ENCODE measurements around the gene ATP2A3. TPM values are rescaled to one million over a fixed set of nuclear protein-coding genes. Genes with fewer than 3 reads are reported as not detected.

ATP2A3 gene
- polyA plus RNA-seq, 3 donors: 6.9 to 46.5 (median 9.5) TPM

DNA sequence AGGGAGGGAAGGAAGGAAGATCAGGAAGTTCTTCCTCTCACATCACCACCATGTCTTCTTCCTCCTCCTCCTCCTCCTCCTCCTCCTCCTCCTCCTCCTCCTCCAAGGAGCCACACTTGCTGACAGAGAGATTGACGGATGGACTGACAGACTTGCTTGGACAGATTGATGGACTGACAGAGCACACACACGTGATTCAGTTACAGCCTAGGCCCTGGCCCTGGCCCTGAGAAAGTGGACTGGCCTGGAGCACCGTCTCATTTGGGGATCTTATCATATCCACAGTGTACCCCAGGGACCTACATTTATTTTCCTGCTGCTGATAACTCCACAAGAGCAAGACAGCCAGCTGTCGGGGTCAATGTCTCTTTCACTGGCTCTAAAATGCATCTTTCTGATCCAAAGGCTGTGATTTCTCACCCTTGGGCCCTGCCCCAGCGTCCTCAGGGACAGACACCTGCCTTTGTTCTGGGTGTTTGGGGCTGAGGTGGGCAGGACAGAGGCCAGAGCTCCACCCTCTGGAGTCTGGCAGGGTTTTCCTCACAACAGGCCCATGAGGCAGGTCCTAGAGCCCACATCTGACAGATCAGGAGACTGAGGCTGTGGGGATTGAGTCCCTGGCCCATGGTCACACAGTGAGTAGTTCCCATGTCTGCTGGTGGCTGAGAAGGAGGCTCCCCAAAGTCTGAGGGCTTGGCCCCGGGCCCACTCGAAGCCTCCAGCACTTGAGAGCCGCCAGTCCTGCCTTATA, 45.7 kb downstream of the ATP2A3 start:
- no peak overlapping the region for H3K4me3 Mint-ChIP-seq

DNA sequence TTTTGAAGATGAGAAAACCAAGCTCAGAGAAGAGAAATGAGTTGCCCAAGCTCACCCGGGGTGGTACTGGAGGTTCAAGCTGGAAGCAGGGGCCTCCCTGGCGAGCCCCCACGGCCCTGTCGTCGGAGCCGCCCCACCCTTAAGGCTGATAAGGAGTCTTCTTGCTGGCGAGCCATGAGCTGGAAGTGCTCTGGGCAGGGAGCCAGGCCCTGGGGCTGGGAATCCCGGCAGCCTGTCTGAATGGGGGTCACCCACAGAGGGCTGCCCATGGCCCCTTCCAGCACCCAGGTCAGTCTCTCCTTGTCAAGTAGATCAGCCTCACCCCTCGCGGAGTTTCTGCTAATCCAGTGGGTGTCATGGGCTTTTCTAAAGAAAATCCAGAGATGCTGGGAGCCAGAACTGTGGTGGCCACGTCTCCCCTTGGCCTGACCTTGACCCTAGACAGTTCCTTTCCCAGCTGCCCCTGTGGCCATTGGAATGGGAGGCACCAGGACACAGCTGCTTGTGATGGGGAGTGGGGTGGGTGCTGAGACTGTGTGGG, 46.8 kb downstream of the ATP2A3 start:
- peak overlapping the region; percentile 94 to 99 (median 98) for H3K27ac Mint-ChIP-seq
- Histone ChIP-seq H3K36me3 (replicated peaks in 1 of 2; ENCODE audit: control insufficient read depth in 1 of 2, insufficient read depth in 2 of 2, low read length in 2 of 2) (peaks cover 0 to 4% of the 10 kb centered on the region in 2 donors), H3K79me2 (ENCODE audit: insufficient read depth, low read length) (peaks cover 47% of the 10 kb centered on the region), H2AFZ (ENCODE audit: insufficient read depth, low read depth, low read length, poor library complexity, severe bottlenecking) (peak overlapping the region; percentile 73), H3K9me3 (replicated peaks in 1 of 2; ENCODE audit: control insufficient read depth in 1 of 2, insufficient read depth in 1 of 2, low read length in 2 of 2) (no peaks in the 10 kb centered on the region), H3K27me3 (ENCODE audit: control insufficient read depth in 2 of 2, insufficient read depth in 2 of 2, low read length in 2 of 2) (no peaks in the 10 kb centered on the region), H3K4me1 (ENCODE audit: control insufficient read depth in 1 of 2, insufficient read depth in 2 of 2, low read length in 2 of 2) (peaks cover 58 to 62% of the 10 kb centered on the region in 2 donors), H4K20me1 (ENCODE audit: insufficient read depth, low read length) (peaks cover 33% of the 10 kb centered on the region), H3K9ac (ENCODE audit: insufficient read depth, low read length, poor library complexity, severe bottlenecking) (peak overlapping the region; percentile 91), H3K27ac (ENCODE audit: low read depth in 1 of 2, low read length in 2 of 2) (peak overlapping the region; percentile 80 to 96), H3K4me3 (replicated peaks in 1 of 3; ENCODE audit: low read depth in 2 of 3, low read length in 3 of 3) (peak overlapping the region in 1 of 3 experiments; percentile 92), H3K4me2 (replicated peaks; ENCODE audit: extremely low read depth, low read length, poor library complexity, severe bottlenecking) (peak overlapping the region; percentile 99)
- H3K4me3 Mint-ChIP-seq: peak overlapping the region; percentile 96 to 97
- peaks cover 0 to 4% (median 0%) of the 10 kb centered on the region in 7 donors for H3K9me3 Mint-ChIP-seq
- H3K27me3 Mint-ChIP-seq (ENCODE audit: low read depth in 3 of 3): peaks cover 0 to 5% (median 3%) of the 10 kb centered on the region in 3 donors
- TF ChIP-seq, protein P1, sequence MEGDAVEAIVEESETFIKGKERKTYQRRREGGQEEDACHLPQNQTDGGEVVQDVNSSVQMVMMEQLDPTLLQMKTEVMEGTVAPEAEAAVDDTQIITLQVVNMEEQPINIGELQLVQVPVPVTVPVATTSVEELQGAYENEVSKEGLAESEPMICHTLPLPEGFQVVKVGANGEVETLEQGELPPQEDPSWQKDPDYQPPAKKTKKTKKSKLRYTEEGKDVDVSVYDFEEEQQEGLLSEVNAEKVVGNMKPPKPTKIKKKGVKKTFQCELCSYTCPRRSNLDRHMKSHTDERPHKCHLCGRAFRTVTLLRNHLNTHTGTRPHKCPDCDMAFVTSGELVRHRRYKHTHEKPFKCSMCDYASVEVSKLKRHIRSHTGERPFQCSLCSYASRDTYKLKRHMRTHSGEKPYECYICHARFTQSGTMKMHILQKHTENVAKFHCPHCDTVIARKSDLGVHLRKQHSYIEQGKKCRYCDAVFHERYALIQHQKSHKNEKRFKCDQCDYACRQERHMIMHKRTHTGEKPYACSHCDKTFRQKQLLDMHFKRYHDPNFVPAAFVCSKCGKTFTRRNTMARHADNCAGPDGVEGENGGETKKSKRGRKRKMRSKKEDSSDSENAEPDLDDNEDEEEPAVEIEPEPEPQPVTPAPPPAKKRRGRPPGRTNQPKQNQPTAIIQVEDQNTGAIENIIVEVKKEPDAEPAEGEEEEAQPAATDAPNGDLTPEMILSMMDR (IDR thresholded peaks at IDR 0.05): no peak
- peak in 2 of 3 donors; percentile 10 to 31 for DNase-seq
- intact Hi-C loops (cut with micrococcal nuclease): loop anchor here (2.0 to 10.0 kb wide), 3 partner anchors 43 to 53 kb away; partner anchors contain the start of gene ATP2A3 (in 1 of the 2)
- 7% methylated on average over 10 of the region's 11 CpGs for WGBS (ENCODE audit: insufficient coverage)
- H3K4me1 Mint-ChIP-seq: peaks cover 46% of the 10 kb centered on the region
- peaks cover 15 to 17% of the 10 kb centered on the region in 2 donors for H3K36me3 Mint-ChIP-seq

More for the DNA sequence above, 45.7 kb downstream of the ATP2A3 start:
- Histone ChIP-seq H3K4me2 (replicated peaks; ENCODE audit: extremely low read depth, low read length, poor library complexity, severe bottlenecking) (no peak overlapping the region), H3K27ac (ENCODE audit: low read depth in 1 of 2, low read length in 2 of 2) (peak overlapping the region in 1 of 2 donors; percentile 61), H3K36me3 (replicated peaks in 1 of 2; ENCODE audit: control insufficient read depth in 1 of 2, insufficient read depth in 2 of 2, low read length in 2 of 2) (peaks cover 0 to 1% of the 10 kb centered on the region in 2 donors), H3K4me1 (ENCODE audit: control insufficient read depth in 1 of 2, insufficient read depth in 2 of 2, low read length in 2 of 2) (peaks cover 50 to 51% of the 10 kb centered on the region in 2 donors), H3K27me3 (ENCODE audit: control insufficient read depth in 2 of 2, insufficient read depth in 2 of 2, low read length in 2 of 2) (no peaks in the 10 kb centered on the region), H3K9ac (ENCODE audit: insufficient read depth, low read length, poor library complexity, severe bottlenecking) (no peak overlapping the region), H3K4me3 (replicated peaks in 1 of 3; ENCODE audit: low read depth in 2 of 3, low read length in 3 of 3) (no peak overlapping the region), H3K79me2 (ENCODE audit: insufficient read depth, low read length) (peaks cover 36% of the 10 kb centered on the region), H3K9me3 (replicated peaks in 1 of 2; ENCODE audit: control insufficient read depth in 1 of 2, insufficient read depth in 1 of 2, low read length in 2 of 2) (no peaks in the 10 kb centered on the region), H2AFZ (ENCODE audit: insufficient read depth, low read depth, low read length, poor library complexity, severe bottlenecking) (no peak overlapping the region), H4K20me1 (ENCODE audit: insufficient read depth, low read length) (peaks cover 23% of the 10 kb centered on the region)
- Mint-ChIP-seq H3K27ac (peak overlapping the region in 4 of 7 donors; percentile 33 to 83 (median 76)), H3K27me3 (ENCODE audit: low read depth in 3 of 3) (peaks cover 0 to 5% (median 3%) of the 10 kb centered on the region in 3 donors), H3K4me1 (peaks cover 38% of the 10 kb centered on the region), H3K36me3 (peaks cover 7 to 10% of the 10 kb centered on the region in 2 donors), H3K9me3 (peaks cover 0 to 3% (median 0%) of the 10 kb centered on the region in 7 donors)
- intact Hi-C loops (cut with micrococcal nuclease): loop anchor here (5.0 to 10.0 kb wide), 2 partner anchors 44 to 54 kb away; partner anchors contain the start of gene ATP2A3 (in 1 of the 2)
- TF ChIP-seq, protein P1 (IDR thresholded peaks at IDR 0.05): no peak
- 71% methylated on average over 7 of the region's 8 CpGs for WGBS (ENCODE audit: insufficient coverage)
- no peak for DNase-seq

Measured in CD14-positive monocyte (primary cell).